Amygdala (tissue), 56 donors: ENCODE results near the gene TMEM45A.
"Not testable (repeated sequence)": the region's sequence is repeated elsewhere in the genome, so short reads cannot be mapped to it uniquely, and the experiment has no call there.

ENCODE experiments used
- DNase-seq, 56 donors: peaks; one replicate each; lab custom pipeline; 2025; lab: John Stamatoyannopoulos, UW

The TMEM45A gene

DNA sequence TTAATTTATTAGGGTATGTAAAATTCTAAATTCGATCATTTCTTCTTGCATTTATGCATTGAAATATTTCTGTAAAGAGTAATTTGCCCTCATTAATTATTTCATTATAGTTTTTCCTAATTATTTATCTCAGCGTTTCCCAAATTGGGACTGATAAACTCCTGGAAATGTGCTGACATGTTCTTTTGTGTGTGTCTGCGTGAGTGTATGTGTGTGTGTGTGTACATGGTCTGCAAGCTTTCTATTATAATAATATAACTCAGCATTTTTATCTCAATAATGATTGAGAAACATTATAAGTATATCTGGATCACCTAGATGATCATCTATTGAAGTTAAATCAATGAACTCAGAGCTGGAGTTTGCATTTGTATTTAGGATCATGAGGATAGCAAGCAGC, 38.7 kb downstream of the TMEM45A start:
- DNase-seq, result no peak

DNA sequence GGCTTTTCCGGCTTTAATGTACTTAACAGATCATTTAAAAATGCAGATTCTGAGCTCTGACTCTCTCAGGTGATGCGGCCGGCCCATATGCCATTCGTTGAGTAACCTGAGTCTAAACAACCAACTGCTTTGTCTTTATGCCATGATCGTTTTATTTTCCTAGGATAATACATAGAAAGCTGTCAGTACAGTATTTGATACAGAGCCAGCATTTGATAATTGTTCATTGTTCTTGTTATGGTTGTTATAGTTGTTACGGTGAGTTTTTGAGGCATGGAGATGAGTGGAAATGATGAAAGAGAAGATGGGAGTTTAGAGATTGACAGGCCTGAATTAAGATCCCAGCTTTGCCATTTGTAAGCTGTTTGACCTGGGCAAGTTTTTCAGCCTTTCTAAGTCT, 40.0 kb downstream of the TMEM45A start:
- no peak for DNase-seq

DNA sequence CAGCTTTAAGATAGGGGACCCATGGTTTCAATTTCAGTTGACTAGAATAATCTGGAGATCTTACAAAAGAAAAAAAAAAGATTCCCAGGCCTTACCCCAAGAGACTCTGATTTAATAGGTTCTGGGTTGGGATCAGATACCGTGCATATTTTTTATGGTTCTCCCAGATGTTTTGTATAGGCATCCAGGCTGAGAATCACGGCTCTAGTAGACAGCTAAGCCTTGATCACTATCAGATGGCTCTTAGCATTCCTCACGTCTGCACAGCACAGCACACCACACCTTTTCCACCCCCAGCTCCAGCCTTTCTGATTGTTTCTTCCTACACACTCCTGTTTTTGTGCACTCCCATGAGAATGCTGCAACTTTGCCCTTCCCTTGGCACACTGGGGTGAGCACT, 40.8 kb downstream of the TMEM45A start:
- no peak for DNase-seq

DNA sequence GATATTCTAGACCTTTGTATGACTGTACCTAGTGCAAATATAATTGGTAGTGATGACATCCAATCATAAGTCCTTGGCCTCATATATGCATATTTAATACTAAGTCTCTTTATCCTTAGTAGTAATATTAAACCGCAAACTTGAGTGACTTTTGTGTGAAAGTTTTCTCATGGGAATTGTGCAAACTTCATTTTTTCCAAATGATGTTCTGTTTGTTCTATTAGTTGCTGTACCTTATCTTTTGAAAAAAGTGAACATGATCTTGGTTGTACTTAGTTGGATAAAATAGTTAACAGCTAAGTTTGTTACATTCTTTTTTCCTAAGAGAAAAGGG, 43.2 kb downstream of the TMEM45A start:
- DNase-seq, result no peak

DNA sequence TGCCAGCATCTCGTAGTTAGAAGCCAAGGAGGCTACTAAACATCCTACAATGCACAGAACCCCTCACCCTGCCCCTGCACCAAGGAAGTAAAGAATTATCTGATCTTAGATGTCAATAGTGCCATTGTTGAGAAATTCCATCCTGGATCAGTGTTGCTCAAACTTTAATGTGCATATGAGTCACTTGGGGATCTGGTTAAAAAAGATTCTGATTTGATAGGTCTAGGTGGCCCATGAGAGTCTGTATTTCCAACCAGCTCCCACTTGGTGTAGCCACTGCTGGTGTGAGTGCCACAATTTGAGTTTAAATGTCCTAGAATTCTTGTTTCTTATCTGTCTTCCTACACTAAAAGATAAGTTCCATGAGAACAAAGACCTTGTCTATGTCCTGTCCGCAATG, 43.7 kb downstream of the TMEM45A start:
- DNase-seq, result no peak

DNA sequence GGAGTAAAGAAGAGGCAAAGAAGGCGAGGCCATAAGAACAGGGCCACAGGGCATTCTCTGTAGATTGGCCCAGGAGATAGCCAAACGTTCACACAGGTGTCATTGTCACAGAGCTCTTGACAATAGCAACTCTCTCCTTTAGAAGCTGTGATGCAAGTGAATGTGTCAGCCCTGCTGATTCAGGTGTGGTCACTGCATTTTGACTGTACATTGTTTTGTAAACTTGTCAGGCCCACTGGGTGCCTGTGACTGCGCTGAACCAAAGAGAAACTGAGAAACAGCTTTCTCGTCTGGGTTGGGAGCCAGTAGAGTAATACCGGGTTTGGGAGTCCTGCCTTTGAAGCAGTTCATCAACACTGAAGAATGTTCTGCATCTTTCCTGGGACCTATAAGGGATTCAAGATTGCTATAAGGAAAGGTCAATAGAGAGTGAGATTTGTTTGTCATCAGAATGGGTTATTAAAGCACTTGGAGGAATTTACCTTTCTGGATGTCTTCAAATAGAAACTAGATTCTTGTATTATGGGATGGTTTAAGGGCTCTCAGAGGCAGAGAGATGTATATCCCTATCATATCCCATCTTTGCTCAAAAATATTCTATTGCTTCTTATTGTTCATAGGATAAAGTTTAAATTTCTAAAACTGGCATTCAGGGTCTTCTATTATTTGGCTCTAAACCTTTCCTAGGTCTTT, 45.4 kb downstream of the TMEM45A start:
- DNase-seq, result no peak

DNA sequence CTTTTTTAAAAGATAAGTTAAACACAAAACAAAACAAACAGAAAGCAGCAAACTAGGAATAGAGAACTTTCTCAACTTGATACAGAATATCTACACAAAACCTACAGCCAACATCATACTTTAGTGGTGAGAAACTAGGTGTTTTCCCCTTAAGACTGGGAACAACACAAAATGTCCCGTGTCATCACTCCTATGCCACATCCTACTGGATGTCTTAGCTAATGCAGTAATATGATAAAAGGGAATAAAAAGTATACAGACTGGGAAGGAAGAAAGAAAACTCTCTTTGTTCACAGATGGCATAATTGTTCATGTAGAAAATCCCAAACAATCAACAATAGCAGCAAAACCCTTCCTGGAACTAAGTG, 45.9 kb downstream of the TMEM45A start:
- no peak for DNase-seq

DNA sequence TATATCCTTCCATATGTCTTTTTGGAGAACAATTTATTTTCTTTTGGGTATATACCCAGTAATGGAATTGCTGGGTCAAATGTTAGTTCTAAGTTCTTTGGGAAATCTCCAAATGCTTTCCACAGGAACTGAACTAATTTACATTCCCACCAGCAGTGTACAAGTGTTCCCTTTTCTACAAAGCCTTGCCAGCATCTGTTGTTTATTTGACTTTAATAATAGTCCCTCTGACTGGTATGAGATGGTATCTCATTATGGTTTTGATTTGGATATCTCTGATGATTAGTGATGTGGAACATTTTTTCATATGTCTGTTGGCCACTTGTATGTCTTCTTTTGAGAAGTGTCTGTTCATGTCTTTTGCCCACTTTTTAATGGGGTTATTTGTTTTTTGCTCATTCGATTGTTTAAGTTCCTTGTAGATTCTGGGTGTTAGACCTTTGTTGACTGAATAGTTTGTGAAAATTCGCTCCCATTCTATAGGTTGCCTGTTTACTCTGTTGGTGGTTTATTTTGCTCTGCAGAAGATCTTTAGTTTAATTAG, 48.4 kb downstream of the TMEM45A start:
- no peak for DNase-seq

DNA sequence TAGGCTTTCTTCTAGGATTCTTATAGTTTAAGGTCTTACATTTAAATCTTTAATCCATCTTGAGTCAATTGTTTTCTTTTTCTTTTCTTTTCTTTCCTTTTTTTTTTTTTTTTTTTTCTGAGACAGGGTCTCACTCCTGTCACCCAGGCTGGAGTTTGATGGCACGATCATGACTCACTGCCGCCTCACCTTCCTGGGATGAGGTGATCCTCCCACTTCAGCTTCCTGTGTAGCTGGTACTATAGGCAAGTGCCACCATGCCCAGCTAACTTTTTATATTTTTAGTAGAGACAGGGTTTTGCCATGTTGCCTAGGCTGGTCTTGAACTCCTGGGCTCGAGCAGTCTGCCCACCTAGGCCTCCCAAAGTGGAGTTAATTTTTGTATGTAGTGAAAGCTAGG, 49.0 kb downstream of the TMEM45A start:
- DNase-seq, result not testable (repeated sequence)

DNA sequence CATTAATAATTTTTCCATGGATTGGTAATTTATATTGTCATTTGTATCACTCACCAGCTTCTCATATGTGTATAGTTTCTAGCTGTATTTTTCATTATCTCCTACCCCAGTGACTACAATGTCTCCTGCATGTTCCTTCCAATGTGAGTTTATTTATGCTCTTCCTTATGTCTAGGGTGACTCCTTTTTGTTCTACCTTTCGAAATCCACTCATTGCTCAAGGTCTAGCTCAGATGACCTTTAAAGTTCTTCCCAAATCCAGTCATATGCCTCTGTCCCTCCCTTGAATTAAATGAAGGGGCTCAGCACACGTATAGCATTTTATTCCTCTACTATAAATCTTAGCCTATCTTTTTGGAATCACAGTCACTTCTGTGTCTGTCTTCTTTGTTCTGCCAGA, 53.0 kb downstream of the TMEM45A start:
- no peak for DNase-seq

DNA sequence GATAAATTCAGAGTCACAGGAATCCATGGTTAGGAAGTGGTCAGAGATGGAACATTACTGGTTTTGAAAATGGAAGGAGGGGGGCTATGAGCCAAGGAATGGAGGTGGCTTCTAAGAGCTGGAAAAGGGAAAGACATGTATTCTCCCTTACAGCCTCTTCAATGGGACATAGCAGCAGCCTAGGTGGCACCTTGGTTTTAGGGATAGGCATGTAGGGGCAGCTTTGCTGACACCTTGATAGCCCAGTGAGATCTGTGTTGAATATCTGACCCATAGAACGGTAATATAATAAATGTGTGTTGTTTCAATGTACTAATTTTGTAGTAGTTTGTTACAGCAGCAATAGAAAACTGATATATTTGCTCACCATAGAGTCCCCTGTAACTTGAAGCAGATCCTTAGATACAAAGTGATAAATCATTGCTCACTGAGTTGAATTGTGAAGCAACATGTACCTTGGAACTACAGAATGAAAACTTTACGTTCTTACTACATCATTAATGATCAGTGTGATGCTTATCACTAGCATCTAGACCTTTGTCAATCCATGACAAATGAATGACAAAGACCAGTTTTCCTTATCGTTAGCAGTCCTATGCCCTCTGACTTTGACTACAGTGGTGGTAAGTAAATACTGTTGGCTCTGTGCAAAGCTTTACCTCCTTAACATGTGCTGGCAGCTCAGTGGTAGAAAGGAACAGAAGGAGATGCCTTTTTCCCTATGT, 53.8 kb downstream of the TMEM45A start:
- no peak for DNase-seq

DNA sequence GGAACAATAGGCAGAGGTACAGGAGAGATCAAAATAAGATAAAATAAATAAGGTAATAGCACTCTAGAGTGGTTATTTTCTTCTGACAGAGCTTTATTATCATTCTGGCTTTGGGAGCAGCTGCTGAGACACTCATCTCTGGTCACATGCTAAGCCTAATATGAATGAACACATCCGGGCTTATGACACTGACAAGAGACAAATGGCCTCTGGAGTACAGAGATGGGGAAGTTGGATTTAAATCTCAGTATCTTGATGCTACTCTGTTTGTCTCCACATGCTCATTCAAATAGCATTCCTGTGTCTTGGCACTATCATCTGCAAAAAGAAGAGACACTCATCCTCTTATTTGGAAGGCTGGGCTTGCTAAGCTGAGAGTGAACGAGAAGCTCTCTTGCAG, 55.6 kb downstream of the TMEM45A start:
- no peak for DNase-seq

DNA sequence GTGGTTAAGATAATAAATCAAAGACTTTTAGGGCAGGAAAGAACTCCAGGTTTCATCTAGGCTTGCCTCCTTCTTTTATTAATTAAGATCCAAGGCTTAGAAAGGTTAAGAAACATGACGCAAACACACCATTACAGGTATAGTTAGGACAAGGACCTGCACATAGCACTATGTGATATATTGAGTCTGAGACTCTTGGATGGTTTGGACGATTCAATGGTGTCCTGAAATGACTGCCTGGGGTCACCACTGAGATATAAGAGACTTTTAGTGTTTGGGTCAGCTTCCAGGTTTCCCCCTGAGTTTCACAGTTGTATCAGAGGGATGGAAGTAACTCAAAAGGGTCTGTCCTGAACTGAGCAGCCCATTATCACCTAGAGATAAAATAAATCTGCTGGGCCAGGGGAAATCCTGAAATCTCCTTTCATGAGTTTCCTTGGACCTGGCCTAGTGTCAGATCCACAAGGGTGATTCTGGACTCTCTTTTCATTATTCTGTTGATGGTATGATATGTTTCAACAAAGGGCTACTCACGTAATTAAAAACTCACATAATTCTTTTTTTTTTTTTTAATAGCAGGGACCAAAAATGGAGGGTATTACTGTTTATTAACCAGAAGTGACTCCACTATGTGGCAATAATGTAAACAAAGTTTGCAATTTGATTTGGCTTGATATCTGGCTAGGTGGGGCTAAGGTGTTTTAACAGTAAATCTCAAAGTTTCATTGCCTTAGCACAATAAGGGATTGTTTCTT, 61.4 kb downstream of the TMEM45A start:
- DNase-seq, result no peak

DNA sequence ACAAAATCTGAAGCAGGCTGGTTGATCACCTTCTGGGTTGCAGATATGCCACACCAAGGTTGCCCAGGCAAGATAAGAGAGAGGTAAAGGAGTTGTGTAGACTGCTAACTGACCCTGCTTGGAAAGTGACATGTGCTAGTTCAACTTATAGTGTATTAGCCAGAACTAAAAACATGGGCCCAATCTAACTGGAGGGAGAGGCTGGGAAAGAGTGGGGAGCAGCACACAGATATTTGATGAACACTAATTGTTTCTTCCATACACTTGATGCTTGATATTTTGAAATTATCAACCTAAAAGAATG, 61.9 kb downstream of the TMEM45A start:
- DNase-seq, result no peak

DNA sequence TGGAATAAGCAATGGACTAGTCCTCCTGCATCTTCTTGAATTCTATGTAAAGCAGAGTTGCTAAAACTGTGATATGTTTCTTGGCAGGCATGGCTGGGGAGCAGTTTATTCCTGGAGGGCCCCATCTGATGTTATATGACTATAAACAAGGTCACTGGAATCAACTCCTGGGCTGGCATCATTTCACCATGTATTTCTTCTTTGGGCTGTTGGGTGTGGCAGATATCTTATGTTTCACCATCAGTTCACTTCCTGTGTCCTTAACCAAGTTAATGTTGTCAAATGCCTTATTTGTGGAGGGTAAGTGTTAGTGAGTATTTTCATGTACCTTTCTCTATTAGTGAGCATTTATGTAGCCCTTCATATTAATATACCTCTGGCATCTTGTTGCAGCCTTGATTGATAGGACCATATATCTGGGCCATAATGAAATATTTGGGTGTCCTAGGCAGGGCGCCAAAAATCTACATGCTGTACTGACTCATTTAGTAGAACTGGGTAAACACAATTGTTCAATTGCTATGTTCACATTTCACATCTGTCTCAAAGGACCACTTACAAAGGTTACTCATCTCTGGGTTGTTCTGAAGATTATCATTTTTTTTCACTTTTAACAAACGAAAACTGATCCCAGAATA, 64.4 kb downstream of the TMEM45A start:
- DNase-seq, result no peak

DNA sequence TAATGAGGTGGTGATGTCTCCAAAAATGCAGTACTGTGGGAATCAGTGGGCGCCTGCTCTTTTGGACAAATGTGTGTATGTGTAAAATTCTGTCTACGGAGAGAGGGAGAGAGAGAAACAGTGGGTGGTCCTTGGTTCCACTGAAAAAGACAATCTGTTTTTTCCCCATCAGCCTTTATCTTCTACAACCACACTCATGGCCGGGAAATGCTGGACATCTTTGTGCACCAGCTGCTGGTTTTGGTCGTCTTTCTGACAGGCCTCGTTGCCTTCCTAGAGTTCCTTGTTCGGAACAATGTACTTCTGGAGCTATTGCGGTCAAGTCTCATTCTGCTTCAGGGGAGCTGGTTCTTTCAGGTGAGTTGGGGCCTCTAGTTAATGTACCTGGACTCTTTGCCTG, 65.8 kb downstream of the TMEM45A start:
- no peak for DNase-seq

DNA sequence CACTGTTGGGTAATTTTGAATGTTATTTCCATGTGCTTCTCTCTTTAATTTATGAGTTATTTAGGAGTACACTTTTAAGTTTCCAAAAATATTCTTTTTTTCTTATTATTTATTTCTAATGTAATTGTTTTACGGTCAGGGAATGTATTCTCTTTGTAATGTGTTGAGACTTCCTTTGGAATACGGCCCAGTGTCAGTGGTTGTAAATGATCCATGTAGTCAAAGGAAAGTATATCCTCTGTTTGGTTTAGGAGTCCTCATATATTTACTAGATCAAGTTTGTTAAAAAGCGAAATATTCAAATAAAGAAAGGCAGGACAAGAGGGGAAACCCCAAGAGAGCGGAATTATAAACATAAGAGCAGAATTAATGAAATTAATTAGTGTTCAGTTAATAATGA, 68.0 kb downstream of the TMEM45A start:
- no peak for DNase-seq

DNA sequence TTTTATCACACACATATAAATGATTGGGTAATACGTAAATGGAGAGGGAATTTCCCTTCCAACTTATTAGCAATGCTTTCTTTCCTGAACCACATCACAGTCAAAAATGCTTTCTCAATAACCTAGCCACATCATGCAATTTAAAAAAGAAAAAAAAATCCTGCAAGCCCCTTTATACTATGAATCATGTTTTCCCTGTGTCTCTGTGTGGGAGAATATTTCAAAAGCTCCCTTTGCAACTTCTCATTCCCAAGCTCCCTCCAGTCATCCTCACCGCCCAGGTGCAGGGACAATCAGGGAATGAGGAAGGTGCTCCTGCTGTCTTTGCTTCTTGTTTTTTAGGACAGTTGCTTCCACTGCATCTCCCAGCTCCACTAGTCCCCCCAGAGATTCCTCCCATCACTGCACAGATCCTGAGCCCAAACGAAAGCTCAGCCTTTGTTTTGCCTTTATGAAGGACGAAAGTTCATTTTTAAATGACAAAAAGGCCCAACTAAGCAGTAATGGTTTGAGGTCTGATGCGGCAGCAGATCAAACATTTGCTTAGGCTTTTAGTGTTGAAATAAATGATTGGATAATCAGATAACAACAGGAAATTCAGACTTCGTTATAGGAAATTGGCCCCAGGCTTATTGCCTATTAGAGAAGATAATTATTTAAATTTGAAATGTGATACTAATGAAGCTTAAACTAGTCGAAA, 69.2 kb downstream of the TMEM45A start:
- no peak for DNase-seq

DNA sequence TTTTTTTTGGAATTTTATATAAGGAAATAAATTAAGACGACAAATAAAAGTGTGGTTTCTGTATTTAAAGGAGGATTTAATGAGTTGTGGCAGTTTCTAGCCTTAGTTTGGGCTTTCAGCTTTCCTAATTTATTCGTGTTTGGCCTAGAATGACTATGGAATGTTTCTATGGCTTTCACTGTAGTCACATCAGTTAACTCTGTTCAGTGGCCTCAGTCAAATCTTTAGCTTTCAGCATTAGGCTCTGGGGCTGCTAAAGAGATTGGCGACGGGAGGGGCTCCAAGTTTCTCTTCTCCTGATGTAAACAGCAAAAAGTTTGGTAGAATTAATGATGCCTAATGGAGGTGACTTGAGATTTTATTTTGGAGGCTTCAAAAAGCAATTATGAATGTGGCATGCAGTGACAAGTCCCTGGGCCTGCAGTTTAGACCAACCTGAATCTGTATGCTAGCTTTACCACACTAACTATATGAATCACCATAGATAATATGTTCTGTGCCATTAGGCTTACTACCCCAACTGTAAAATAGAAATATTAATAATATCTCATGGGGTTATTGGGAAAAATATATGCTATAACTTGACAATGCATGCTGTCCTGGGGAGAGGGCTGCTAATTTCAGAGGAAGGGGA, 69.9 kb downstream of the TMEM45A start:
- DNase-seq, result no peak

DNA sequence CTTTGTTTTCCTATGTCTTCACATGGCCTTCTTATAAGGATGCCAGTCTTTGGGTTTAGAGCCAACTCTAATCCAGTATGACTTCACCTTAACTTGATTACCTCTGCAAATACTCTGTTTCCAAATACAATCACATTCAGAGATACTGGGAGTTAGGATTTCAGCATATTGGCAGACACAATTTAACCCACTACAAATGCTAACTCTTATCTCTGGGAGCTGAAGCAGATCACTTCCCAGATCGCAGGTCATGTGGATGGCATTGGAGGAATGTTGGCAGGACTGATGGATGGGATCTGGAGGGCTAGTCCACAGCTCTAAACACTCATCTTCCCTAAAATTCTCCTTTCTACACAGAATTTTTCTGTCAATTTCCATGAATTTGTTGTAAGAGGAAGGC, 70.8 kb downstream of the TMEM45A start:
- no peak for DNase-seq
